Medulla oblongata (tissue), 1 donor: ENCODE measurements around the gene AK2.
"Not testable (repeated sequence)": the region's sequence is repeated elsewhere in the genome, so short reads cannot be mapped to it uniquely, and the experiment has no call there.

ENCODE experiments used
- DNase-seq: peaks from one replicate; pipeline ENCODE4 v3.0.0-alpha.2; 2015; ENCODE audit errors: extremely low spot score

AK2 gene

GRCh38 chr1:32975055-32975454 is 61.6 kb downstream of the AK2 start:
- not testable (repeated sequence) for DNase-seq

- DNase-seq = not testable (repeated sequence)
These were observed 63.2 kb downstream of the AK2 start for GRCh38 chr1:32973458-32973857.

- peak; percentile 82 for DNase-seq
These were observed 63.8 kb downstream of the AK2 start for GRCh38 chr1:32972814-32973428.

- DNase-seq = no peak
These were observed 65.1 kb downstream of the AK2 start for GRCh38 chr1:32971576-32971975.

GRCh38 chr1:32971156-32971555 is 65.5 kb downstream of the AK2 start:
- DNase-seq = no peak

GRCh38 chr1:32969566-32969965 is 67.1 kb downstream of the AK2 start:
- no peak for DNase-seq

GRCh38 chr1:32967888-32968568 is 68.7 kb downstream of the AK2 start:
- DNase-seq = no peak

- no peak for DNase-seq
These were observed 69.8 kb downstream of the AK2 start for GRCh38 chr1:32966900-32967299.

- DNase-seq = peak; percentile 20
These were observed 71.4 kb downstream of the AK2 start for GRCh38 chr1:32965251-32965747.

- DNase-seq = peak; percentile 96
These were observed 72.0 kb downstream of the AK2 start, which contains the start of gene RNF19B for GRCh38 chr1:32964461-32965250. RNF19B (minus strand) TSS chr1:32964809; CDS start chr1:32964685, 124 bp downstream.

GRCh38 chr1:32963746-32964460 is 72.8 kb downstream of the AK2 start:
- peak; percentile 38 for DNase-seq

- DNase-seq = peak; percentile 30
These were observed 74.3 kb downstream of the AK2 start for GRCh38 chr1:32962248-32962896.

GRCh38 chr1:32960819-32961355 is 75.8 kb downstream of the AK2 start:
- DNase-seq = no peak

- DNase-seq = peak; percentile 25
These were observed 76.3 kb downstream of the AK2 start for GRCh38 chr1:32960342-32960741.

- DNase-seq = no peak
These were observed 77.9 kb downstream of the AK2 start for GRCh38 chr1:32958827-32959226.
